Umbilical cord (tissue), 2 donors: ENCODE data around the gene BRD1. TPM values are rescaled to one million over a fixed set of nuclear protein-coding genes. Genes with fewer than 3 reads are reported as not detected.
"Not testable (repeated sequence)": the region's sequence is repeated elsewhere in the genome, so short reads cannot be mapped to it uniquely, and the experiment has no call there.

Experiments used
- DNase-seq: peaks from one replicate; pipeline ENCODE4 v3.0.0-alpha.2; 2015; ENCODE audit warnings: low spot score
- total RNA-seq: library from RNA; depleted of rRNA; stranded (reverse); fragments of >200 nt; gene quantifications from one replicate; pipeline ENCODE4 v1.2.3, GENCODE V29; 2014; ENCODE audit warnings: low replicate concordance; ENCODE audit not compliant: insufficient read depth

The BRD1 gene
- total RNA-seq, 1 donor from 2014 or later, result 30.6 TPM

DNA sequence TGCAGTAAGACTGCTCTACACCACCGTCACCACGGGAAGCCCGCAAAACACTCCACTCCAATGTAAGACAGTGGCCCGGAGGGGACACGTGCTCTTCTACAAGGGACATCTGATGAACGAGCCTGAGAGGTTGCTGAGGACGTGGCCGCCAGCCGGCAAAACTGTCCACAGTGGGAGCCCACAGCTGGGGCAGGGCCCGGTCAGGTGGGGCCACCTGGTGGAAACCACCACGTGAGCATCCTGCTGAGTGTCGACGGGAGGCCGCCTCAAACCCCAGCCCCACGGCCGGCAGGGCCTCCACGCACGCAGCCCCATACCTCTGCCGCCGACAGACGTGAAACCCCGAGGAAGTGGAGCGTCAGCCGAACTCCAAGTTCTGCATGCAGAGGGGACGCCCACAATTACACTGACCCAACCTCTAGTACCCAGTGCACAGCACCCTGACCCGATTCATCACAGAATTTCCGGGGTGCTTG lies 42.6 kb downstream of the BRD1 start:
- DNase-seq, result no peak

DNA sequence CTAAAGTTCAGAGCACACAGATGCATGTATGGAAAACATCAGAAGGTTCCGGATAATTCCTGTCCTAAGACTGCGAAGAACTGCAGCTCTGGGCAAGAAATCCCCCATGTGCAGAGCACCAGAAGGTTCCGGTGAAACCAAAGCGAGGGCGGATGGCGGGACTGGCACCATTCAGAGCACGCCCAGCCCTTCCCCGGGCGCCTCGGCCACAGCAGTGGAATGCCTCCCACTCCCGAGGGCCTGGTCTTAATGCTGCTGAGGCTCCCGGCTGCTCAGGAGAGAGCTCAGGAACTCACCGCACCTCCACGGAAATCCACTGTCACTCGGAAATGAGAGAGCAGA lies 43.1 kb downstream of the BRD1 start:
- DNase-seq, result no peak

DNA sequence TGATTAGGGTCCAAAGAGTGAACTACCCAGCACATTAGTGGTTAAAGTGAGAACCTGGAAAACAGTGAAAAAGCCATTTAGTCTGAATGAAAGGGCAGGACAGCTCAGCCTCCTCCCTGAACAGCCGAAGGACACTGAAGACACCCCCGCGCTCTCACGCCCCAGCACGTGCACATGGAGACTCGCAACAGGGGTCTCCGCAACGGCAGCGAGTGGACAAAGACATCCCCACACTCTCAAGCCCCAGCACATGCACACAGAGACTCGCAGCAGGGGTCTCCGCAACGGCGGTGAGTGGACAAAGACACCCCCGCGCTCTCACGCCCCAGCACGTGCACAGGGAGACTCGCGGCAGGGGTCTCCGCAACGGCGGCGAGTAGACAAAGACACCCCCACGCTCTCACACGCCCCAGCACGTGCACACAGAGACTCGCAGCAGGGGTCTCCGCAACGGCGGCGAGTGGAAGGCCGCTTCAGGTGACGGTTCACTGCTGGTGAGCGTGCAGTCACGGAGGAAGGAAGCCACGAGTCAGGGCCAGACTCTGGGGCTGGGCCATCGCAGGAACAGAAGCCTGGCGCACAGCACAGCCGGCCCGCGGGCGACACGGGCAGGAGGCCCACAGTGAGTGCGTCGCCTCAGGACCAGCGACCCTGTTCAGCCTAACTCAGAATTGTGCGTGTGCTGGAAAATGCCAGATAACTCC lies 43.6 kb downstream of the BRD1 start:
- no peak for DNase-seq

DNA sequence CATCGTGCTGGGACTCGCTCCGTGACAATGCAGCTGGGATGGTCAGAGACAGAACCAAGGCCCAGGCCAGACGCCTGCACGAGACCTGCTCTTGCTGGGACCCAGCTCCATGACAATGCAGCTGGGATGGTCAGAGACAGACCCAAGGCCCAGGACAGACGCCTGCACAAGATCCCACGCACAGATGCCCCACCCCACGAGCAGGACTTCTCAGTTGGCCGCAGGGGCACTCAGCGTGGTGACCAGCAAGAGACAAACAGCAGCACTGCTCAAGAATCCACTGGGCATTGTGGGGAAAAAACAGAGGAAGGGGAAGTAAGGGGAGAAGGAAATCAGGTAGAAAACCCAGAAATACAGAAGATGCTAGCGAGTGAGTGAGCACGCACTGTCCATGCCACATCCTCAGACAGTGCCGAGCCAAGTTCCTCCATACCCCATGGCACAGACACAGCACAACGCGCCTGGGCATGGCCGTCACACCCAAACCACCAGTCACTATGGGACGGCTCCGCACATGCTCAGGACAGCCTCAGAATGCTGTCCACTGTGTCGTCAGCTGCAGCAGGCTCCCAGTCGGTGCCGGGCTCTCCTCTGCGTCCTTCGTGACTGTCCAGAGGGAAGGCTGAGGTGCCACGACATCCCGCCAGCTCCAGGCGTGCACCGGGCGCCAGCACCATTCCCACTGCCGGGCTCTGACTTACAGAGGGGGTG lies 44.5 kb downstream of the BRD1 start:
- DNase-seq, result no peak

DNA sequence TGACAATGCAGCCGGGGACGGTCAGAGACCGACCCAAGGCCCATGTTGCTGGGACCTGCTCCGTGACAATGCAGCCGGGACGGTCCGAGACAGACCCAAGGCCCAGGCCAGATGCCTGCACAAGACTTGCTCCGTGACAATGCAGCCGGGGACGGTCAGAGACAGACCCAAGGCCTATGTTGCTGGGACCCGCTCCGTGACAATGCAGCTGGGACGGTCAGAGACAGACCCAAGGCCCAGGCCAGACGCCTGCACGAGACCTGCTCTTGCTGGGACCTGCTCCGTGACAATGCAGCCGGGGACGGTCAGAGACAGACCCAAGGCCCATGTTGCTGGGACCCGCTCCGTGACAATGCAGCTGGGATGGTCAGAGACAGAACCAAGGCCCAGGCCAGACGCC lies 45.8 kb downstream of the BRD1 start:
- not testable (repeated sequence) for DNase-seq

DNA sequence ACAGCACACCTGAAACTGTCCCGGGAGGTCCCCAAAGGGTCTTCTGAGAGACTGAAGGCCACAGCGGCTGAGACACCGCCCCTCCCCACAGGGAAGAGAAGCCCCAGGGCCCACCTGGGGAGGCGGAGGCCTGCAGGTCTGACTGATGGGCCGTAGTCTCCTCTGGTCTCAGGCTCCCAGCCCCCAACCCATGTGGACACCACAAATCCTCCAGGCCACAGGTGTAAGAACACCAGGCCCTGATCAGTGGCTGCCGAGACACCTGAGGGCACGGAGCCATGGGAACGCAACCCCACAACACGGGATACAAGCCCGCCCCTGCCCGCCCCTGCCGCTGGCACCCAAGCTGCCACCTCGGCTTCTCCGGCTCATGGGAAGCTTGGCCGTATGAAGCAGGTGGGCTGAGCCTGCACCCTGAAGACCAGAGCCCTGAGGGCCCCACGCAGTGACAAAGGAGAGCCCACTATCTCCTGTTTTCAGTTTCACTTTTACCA lies 46.3 kb downstream of the BRD1 start:
- no peak for DNase-seq

DNA sequence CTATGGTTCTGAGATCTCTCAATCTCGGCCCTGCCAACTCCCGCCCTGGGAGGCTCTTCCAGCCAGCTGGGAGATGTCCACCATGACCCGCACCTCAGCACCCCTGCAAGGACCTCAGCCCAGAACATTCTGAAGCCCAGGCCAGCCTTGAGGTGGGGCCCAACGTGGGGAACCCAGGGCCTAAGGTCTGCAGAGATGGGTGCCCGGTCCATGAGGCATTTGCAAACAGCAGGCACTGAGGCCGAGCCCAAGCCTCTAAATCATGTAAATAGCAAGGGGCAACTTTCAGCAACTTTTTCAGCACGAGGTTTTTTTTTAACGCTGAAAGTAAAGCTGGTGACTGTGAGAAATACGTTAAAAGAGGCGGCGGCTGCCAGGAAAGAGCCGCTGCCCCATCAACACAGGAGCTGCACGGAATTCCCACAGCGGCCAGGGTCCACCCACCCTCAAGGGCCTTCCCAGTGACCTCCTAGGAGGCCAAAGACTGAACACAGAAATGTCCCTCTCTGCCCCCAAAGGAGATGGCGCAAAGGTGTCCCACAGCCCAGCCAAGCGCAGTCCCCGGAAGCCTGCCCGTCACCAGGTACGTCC lies 46.9 kb downstream of the BRD1 start:
- no peak for DNase-seq

DNA sequence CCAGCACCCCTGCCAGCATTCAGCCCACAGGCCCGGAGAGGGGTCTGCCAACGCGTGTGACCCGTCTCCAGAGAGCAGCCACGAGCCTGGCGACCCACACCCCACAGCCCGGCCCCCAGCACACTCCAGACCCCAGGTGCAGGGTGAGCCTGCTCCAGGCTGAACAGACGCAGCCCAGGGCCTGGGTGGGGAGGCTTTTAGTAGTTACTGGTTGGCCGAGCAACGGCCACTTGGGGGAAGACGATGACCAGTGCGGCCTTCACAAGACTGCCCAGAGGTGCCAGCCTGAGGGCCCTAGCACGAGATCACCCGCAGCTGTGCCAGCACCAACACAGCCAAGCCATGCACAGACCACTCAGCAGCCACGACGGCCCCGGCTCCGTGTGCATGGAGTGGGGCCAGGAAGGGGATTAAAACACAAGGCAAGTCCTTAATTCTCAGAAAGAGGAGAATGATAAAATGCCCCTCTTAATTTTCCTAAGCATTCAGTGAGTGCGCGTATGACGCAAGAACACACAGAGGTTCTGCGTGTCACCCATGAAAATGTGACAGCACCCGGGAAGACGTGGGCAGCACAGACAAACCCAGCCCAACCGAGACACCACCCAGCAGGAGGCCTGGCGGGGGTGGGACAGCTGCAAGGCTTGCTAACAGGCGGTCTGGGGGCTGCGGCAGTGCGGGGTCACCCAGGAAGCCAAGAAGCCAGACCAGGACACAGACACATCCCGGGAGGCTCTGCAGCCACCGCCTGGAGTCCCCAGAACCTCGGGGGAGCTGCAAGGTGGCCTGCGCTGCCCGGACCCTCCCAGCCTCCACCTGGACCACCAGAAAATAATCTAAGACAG lies 47.6 kb downstream of the BRD1 start:
- no peak for DNase-seq

DNA sequence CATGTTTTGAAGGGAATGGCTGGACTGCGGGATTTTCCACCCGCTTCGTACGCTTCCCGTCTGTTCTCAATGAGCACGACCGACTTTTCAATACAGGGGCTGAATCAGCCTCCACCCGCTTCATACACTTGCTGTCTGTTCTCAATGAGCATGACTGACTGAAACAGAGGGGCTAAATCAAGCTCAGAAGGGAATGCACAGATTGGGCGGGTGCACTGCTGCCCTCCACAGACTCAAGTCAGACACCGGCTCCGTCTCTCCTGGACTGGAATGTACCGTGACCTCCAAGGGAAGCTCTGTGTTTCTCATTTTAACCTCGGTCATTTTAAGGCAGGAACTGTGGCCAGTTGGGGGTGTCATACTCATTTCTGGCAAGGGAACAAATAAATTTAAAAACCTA lies 48.5 kb downstream of the BRD1 start:
- no peak for DNase-seq

DNA sequence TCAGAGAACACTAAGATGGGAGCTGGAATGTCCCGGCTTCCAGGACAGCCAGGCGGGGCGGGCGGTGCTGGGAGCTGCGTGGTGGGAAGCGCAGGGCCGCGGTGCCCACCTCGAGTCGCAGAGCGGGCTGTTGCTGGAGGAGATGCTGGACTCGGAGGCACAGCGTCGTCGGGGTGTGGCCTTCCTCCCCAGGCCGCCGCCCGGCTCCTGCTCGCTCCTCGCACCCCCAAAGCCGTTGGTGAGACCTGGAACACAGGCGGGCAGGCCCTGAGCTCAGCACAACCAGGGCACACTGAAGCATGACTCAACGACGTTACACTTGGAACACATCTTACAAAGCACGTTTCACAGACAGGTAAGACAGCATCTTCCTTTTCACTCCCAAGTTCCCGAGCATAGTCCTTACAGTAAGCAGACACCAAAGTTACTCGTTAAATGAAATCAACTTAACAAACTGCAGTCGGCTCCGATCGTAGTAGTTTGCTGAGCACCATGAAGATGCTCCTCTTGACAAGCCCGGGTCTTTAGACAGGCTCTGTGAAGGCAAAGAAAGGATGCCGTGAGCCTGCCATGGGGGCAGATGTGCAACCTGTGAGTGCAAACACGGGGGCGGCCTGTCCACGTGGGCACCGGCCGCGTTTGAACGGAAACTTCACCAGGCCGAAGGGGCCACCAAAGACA lies 50.0 kb downstream of the BRD1 start:
- no peak for DNase-seq

DNA sequence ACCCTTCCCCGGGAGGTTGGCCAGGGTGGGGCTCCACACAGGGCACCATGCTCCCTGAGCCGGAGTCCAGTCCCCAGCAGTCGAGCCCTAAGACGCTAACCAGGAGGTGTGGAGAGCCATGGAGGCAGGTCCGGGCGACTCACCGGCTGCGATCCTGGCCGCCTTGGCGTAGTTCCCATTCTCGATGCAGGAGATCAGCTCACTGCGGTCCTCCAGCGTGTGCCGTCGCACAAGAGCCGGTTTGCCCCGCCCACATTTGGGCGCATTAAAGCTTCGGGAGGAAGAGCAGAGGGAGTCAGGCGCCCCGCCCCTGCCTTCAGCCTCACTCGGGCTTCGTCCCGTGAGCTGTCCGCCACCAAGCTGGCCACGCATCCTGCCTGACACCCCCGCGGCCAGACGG lies 50.8 kb downstream of the BRD1 start:
- DNase-seq, result no peak

DNA sequence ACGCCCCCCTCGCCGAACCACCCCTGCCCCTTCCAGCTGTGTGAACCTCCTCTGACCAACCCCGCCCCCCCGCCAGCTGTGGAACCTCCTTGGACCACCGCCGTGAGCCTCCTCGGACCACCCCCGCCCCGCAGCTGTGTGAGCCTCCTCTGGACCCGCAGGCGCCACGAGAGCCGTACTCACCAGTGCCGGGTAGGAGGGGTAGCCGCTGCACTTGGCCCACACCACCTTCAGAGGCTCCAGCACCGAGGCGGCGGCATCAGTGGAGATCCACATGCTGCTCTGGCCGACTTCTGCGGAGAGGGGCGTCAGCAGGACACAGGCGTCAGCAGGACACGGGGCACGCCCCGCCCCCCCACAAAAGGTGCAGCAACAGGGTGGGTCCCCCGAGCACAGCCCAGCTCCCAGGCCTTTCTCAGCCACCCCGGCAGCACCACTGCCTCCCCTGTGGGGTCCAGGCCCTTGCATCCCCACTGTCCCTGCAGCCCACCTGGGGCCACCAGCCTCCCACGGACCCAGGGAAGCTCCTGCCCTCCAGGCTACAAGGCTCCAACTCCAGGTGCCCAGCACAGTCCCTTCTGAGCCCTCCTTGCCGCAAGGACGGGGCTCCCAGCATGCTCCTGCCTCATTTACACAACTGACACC lies 51.7 kb downstream of the BRD1 start:
- no peak for DNase-seq

DNA sequence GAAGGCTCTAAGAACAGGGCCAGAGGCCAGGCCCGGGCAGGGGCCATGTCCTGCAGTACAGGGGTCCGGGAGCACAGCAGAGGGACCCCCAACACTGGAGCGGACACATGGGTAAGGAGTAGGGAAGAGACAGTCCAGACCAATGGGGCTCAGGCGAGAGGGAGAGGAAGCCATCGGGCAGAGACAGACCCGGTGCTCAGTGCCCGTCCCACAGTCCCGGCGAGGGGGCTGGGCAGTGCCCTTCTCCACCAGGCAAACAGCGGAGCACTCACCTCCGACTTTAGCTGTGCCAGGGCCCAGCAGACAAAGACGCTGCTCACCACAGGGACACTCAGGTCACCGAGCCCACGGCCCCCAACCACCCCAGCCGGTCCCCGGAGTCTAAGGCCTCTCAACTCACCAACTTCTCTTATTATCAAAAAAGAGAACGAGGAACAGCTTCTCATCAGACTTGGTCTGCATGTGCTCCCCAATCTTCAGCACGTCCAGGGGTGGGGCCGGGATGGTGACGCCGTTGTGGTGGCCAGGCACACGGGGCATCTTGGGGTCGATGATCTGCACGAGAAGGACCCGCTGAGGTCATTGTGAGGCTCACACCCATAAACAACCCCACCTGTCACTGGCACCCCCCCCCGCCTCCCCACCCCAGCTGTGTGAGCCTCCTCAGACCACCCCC lies 52.3 kb downstream of the BRD1 start:
- no peak for DNase-seq

DNA sequence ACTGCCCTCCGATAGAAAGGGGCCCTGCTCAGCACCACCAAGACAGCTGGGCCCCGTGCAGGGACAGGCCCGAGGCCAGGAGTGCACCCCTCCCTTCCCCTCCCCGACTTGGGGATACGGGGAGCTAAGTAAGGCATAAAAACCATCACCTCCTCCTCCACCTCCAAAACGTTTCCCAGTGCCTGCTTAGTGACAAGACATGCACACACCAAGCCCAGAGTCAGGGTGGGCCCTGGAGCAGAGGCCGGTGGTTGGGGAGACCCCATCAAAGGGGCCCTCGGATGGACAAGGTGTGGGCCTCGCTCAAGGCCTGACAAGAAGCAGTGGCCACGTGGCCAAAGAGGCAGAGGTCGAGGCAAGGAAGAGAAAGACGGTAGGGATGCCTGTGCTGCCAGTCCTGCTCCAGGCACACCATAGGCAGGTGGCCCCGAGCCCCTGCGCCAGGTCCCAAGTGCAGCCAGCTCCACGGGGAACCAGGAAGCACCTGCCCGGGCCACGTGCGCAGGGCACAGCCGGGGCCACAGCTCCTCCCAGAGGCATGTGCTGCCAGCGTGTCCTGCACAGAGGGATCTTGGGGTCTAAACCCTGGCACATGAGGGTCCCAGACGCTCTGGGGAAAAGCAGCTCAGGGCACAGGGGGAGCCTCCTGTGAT lies 53.0 kb downstream of the BRD1 start:
- DNase-seq, result no peak

DNA sequence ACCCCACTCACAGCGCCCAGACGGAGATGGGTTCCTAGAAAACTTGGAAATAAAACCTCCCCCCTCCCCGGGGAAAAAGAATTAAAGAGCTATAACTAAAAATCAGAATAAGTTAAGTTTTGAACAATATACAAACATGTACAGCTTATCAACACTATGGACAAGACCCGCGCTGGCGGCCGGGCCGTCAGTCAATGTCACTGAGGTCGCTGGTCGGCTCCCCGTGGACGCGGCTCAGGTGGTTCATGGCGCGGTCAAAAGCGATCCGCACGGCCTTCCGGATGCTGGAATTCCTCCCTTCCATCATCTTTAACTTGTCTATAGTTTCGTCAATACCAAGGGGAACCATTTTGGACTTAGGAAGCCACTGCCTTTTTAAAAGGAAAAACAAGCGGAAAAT lies 53.6 kb downstream of the BRD1 start:
- no peak for DNase-seq

DNA sequence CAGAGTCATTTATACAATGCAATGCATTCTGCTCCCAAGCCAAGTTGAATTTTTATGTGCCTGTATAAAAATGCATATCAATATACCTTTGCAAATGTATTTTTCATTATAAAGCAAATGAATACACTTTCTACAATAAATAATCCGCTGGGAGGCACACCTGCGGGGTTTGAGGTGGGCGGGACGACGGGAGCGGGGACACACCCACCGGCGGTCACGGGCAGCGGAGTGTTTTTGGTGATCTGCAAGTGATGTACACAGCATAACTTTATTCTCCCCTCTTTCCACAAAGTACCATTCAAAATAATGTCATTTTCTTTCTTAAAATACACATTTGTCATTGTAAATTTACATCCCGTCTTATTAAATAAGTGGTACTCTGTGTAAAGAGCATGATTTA lies 54.1 kb downstream of the BRD1 start:
- DNase-seq, result no peak

DNA sequence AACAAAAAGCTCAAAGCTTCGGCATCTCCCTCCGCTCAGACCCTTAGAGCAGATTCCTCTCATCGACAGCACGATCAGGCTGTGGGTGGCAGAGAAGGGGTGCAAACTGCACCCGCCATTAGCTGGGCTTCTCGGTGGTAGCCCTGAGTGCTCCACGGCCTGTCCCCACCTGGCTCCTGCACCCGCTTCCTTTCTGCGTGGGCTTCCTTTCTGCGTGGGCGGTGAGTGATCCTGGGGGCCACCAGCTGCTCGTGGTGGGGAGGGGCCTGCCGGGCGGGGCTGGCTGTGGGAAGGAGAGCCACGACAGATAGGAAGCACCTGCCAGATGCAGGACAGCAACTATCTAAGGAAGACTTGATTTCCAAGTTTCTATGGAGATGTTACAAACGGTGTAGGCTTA lies 55.0 kb downstream of the BRD1 start:
- DNase-seq, result no peak

DNA sequence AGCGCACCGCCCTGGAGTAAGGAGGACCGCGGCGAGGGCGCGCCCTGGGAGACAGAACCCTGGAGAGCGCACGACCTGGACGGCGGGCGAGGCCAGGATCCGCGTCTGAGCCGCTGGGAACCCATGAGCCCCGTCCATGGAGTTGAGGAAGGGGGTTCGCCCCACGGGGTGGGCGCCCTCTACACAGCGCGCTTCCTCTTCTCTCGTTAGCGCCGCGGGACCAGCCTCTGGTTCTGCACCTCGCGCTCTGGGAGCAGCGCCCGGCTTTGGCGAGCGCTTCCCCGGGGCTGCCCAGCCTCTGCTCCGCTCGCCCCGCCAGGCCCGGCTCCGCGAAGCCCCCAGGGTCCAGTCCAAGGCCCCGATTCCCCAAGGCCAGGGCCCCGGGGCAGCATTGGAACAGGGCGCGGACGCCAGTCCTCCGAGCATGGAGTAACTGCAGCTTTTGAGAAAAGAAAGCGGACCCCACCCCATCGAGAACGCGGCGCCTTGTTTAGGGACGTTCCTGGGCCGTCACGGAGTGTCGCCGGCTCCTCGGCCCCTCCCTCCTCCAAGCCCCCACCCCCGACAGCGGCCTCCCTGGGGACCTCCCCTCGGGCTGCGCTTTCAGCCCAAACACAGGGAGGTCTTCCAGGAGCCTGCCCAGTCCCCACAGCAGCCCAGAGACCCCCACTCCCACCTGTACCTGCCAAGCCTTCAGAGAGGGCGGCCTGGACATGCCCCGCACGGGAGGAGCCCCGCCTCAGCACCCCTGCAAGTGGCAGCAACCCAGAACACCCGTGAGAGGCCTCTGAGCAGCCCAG lies 56.2 kb downstream of the BRD1 start:
- DNase-seq, result no peak
